A673 (cell line): ENCODE data around the gene SLFN13. TPM values are rescaled to one million over a fixed set of nuclear protein-coding genes. Genes with fewer than 3 reads are reported as not detected.

Experiments
- BruUV-seq: library from RNA; stranded (reverse); fragments of 400-500 nt; replicated peaks from 2 replicates; lab custom pipeline; 2021; lab: Mats Ljungman, UMichigan
- CTCF ChIA-PET: fragments of 300-600 bp; sonication (Branson Sonifier 250); formaldehyde crosslinking; loops from one replicate; lab custom pipeline; 2022; ENCODE audit warnings: antibody characterized with exemption; lab: Charles Lee
- POLR2A ChIA-PET: fragments of 300-600 bp; sonication (Branson Sonifier 250); formaldehyde crosslinking; loops from one replicate; lab custom pipeline; 2022; ENCODE audit warnings: antibody characterized with exemption; ENCODE audit not compliant: low non-redundant PET; lab: Charles Lee
- DNase-seq: peaks from one replicate; pipeline ENCODE4 v3.0.0-alpha.2; 2015; ENCODE audit warnings: low spot score
- H3K27ac ChIP-seq: fragments of 200-600 bp; sonication (generic); 2 replicates; pipeline ENCODE4 v1.5.1; 2016; ENCODE audit warnings: mixed run types, low read depth, mild to moderate bottlenecking, mixed read lengths, antibody characterized with exemption, low read length; ENCODE audit not compliant: poor library complexity, severe bottlenecking
- H3K27me3 ChIP-seq: fragments of 200-600 bp; sonication (generic); replicated peaks from 2 replicates; pipeline ENCODE4 v1.6.1; 2017; ENCODE audit warnings: mixed run types, low read depth, mild to moderate bottlenecking, mixed read lengths, antibody characterized with exemption, low read length; ENCODE audit not compliant: insufficient read depth, poor library complexity
- H3K36me3 ChIP-seq: fragments of 200-600 bp; sonication (generic); 2 replicates; pipeline ENCODE4 v1.6.1; 2016; ENCODE audit warnings: mixed run types, mild to moderate bottlenecking, mixed read lengths, antibody characterized with exemption, low read length; ENCODE audit not compliant: insufficient read depth, poor library complexity, severe bottlenecking
- H3K4me1 ChIP-seq: fragments of 200-600 bp; sonication (generic); 2 replicates; pipeline ENCODE4 v1.6.1; 2017; ENCODE audit warnings: mixed run types, mild to moderate bottlenecking, mixed read lengths, antibody characterized with exemption, low read length; ENCODE audit not compliant: insufficient read depth, poor library complexity, severe bottlenecking
- H3K4me3 ChIP-seq: fragments of 200-600 bp; sonication (generic); 2 replicates; pipeline ENCODE4 v1.5.1; 2016; ENCODE audit warnings: low read depth, mixed run types, mild to moderate bottlenecking, mixed read lengths, low read length; ENCODE audit not compliant: poor library complexity, severe bottlenecking
- H3K9me3 ChIP-seq: fragments of 200-600 bp; sonication (generic); 2 replicates; pipeline ENCODE4 v1.6.1; 2016; ENCODE audit warnings: mixed run types, low read depth, mild to moderate bottlenecking, mixed read lengths, antibody characterized with exemption, low read length; ENCODE audit not compliant: poor library complexity, severe bottlenecking
- EZH2 ChIP-seq: fragments of 200-600 bp; sonication (generic); IDR thresholded peaks from 2 replicates; pipeline ENCODE4 v1.6.1; 2017; ENCODE audit warnings: borderline replicate concordance, low read depth, mild to moderate bottlenecking, mixed read lengths, antibody characterized with exemption, low read length; ENCODE audit not compliant: poor library complexity, severe bottlenecking
- intact Hi-C: fragments of 100-400 bp; cut with micrococcal nuclease; formaldehyde crosslinking; loops from one replicate; pipeline ENCODE4 v1.10.0; 2022; ENCODE audit not compliant: unreplicated experiment
- total RNA-seq: library from RNA; stranded (reverse); gene quantifications from 2 replicates; pipeline ENCODE4 v1.2.3, GENCODE V29; 2021
- TF ChIP-seq, protein P1 (sequence below): fragments of 300-800, 200-600 bp; sonication (generic); conservative IDR thresholded peaks from 2 replicates; pipeline ENCODE4 v1.5.1; 2017; ENCODE audit warnings: low read depth, mild to moderate bottlenecking, antibody characterized with exemption, low read length, moderate library complexity, mixed read lengths

The SLFN13 gene
- total RNA-seq, 1 experiment from 2014 or later = 34.0 TPM

DNA sequence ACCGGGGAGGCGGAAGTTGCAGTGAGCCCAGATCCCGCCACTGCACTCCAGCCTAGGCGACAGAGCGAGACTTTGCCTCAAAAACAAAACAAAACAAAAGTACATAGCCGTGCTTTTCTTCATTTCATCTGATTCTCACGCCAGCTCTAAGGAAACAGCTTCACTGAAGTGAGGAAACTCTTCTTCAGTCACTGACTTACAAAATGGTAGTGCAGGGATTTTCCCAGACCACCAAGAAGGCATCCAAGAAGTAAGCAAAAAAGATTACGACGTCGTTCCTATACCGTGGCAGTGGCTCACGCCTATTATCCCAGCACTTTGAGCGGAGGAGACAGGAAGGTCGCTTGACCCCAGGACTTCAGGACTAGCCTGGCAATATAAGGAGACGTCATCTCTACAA is 40.4 kb upstream of the SLFN13 start:
- H3K36me3 ChIP-seq = no peaks in the 10 kb centered on the region
- H3K9me3 ChIP-seq = no peaks in the 10 kb centered on the region
- no peak overlapping the region for H3K27ac ChIP-seq
- no peak overlapping the region for H3K4me3 ChIP-seq
- H3K27me3 ChIP-seq = no peaks in the 10 kb centered on the region
- BruUV-seq = no TSS peak
- TF ChIP-seq, protein P1, sequence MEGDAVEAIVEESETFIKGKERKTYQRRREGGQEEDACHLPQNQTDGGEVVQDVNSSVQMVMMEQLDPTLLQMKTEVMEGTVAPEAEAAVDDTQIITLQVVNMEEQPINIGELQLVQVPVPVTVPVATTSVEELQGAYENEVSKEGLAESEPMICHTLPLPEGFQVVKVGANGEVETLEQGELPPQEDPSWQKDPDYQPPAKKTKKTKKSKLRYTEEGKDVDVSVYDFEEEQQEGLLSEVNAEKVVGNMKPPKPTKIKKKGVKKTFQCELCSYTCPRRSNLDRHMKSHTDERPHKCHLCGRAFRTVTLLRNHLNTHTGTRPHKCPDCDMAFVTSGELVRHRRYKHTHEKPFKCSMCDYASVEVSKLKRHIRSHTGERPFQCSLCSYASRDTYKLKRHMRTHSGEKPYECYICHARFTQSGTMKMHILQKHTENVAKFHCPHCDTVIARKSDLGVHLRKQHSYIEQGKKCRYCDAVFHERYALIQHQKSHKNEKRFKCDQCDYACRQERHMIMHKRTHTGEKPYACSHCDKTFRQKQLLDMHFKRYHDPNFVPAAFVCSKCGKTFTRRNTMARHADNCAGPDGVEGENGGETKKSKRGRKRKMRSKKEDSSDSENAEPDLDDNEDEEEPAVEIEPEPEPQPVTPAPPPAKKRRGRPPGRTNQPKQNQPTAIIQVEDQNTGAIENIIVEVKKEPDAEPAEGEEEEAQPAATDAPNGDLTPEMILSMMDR = no peak
- no peak for TF ChIP-seq EZH2
- intact Hi-C loops = no loop called here
- POLR2A ChIA-PET = no interaction called here
- no peak for DNase-seq
- H3K4me1 ChIP-seq = no peaks in the 10 kb centered on the region
- CTCF ChIA-PET = no interaction called here

DNA sequence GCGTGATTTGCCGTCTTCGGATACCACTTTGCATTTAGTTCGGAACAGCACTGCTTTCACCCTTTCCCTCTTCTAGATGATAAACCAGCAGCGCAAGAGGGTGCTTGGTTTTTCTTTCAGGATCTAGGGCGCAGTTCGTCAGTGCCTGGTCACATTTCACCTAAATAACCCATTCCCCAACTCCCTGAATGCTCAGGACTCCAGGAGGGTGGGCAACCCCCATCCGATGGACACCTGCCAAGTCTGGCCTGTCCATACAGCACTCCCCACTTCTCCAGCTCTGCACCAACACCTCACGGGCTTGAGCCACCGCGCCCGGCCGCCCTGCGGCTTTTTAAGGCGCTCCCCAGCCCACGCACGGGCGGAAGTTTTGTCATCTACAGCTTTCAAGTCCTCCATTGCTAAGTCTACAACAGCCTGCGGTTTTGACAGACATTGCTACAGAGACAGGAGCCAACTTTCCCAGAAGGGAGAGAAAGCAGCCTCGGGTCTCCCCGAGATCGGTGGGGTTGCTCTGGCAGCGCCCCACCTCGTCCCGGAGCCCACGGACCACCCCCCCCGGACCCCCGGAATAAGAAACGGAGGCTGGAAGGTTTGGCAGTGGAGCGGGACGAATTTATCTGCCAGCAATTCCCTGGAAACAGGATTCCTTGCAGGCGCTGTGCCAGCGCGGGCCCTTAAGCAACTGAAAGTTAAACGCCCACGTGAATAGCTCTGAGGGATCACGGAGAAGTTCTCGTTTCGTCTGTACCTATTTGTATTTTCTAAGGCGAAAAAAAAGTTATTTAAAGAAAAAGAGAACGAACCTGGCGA is 38.6 kb upstream of the SLFN13 start:
- H3K9me3 ChIP-seq = no peaks in the 10 kb centered on the region
- ChIA-PET POLR2A (no interaction called here), CTCF (no interaction called here)
- no peaks in the 10 kb centered on the region for H3K36me3 ChIP-seq
- H3K27me3 ChIP-seq = no peaks in the 10 kb centered on the region
- peak overlapping the region; percentile 68 for H3K27ac ChIP-seq
- intact Hi-C loops = no loop called here
- BruUV-seq = TSS peak; percentile 58
- H3K4me3 ChIP-seq = peak overlapping the region; percentile 39
- TF ChIP-seq, protein P1 = no peak
- TF ChIP-seq EZH2 = no peak
- DNase-seq = peak; percentile 62
- H3K4me1 ChIP-seq = no peaks in the 10 kb centered on the region

DNA sequence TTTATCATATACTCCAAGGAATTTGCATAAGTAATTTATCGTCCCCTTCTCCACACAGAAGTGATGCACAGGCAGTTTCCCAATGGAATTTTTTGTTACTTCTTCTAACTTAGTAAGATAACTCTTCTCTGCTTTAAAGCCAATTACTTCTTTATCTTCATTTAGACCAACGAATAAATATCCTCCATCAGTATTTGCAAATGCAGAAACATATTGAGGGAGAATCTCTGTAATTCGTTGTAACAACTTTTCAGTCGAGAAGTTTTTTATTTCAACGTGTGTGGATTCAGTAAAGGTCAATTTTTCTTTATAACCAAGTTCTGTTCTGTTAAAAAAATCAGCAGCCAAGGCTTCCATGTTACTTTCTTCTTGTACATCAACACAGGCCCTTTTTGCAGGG is 30.7 kb upstream of the SLFN13 start:
- Histone ChIP-seq H3K4me3 (no peak overlapping the region), H3K9me3 (no peaks in the 10 kb centered on the region), H3K4me1 (no peaks in the 10 kb centered on the region), H3K27me3 (no peaks in the 10 kb centered on the region), H3K36me3 (no peaks in the 10 kb centered on the region), H3K27ac (no peak overlapping the region)
- intact Hi-C loops = no loop called here
- POLR2A ChIA-PET = no interaction called here
- no peak for TF ChIP-seq EZH2
- TF ChIP-seq, protein P1 = no peak
- CTCF ChIA-PET = no interaction called here
- DNase-seq = no peak
- no TSS peak for BruUV-seq
